GM12864 (cell line): ENCODE measurements around the gene GGA2.
A peak's percentile ranks its signal among the peaks of the same experiment; 100 is the strongest.

Source experiments
- DNase-seq: peaks from one replicate; pipeline ENCODE4 v3.0.0-alpha.2; 2011; ENCODE audit warnings: low read depth
- H3K4me3 ChIP-seq: 2 replicates; pipeline ENCODE4 v1.5.1; 2011; ENCODE audit warnings: mild to moderate bottlenecking, low read depth, low read length, control low read depth
- CTCF ChIP-seq: IDR thresholded peaks from 2 replicates; pipeline ENCODE4 v1.5.1; 2011; ENCODE audit warnings: low read depth, mild to moderate bottlenecking, moderate library complexity, low read length, control low read depth, inconsistent platforms; ENCODE audit errors: missing control alignments

Gene GGA2

GRCh38 chr16:23523876-23524385 is 13.6 kb upstream of the GGA2 start:
- no peak for TF ChIP-seq CTCF
- H3K4me3 ChIP-seq, result no peak overlapping the region
- DNase-seq, result no peak

- TF ChIP-seq CTCF, result no peak
- DNase-seq, result no peak
- no peak overlapping the region for H3K4me3 ChIP-seq
Measured at GRCh38 chr16:23523321-23523720, 13.0 kb upstream of the GGA2 start.

- TF ChIP-seq CTCF, result no peak
- H3K4me3 ChIP-seq, result no peak overlapping the region
- DNase-seq, result no peak
Measured at GRCh38 chr16:23521965-23522364, 11.7 kb upstream of the GGA2 start.

DNA sequence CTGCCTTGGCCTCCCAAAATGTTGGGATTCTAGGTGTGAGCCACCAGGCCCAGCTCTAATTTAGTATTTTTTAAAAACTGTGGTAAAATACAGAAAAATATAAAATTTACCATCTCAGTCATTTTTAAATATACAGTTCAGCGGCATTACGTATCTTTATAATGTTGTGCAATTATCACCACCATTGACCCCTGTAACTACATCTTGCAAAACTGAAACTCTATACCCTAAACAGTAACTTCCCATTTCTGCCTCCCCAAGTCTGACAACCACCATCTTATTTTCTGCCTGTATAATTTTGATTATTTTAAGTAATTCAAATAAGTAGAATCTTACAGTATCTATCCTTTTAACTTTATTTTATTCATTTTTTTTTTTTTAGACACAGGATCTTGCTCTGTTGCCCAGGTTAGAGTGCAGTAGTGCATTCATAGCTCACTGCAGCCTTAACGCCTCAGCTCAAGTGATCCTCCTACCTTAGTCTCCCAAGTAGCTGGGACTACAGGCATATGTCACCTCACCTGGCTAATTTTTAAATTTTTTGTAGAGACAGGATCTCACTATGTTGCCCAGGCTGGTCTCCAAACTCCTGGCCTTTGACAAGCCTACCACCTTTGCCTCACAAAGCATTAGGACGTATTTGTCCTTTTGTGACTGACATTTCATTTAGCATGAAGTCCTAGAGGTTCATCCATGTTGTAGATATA is 10.9 kb upstream of the GGA2 start:
- DNase-seq, result no peak

GRCh38 chr16:23520500-23520899 is 10.2 kb upstream of the GGA2 start:
- TF ChIP-seq CTCF, result no peak
- H3K4me3 ChIP-seq, result no peak overlapping the region
- DNase-seq, result no peak

More for the DNA sequence above, 10.9 kb upstream of the GGA2 start:
- no peak for TF ChIP-seq CTCF
- no peak overlapping the region for H3K4me3 ChIP-seq

- H3K4me3 ChIP-seq, result no peak overlapping the region
- TF ChIP-seq CTCF, result no peak
- DNase-seq, result no peak
Measured at GRCh38 chr16:23519282-23519681, 9.0 kb upstream of the GGA2 start.

GRCh38 chr16:23518435-23518891 is 8.2 kb upstream of the GGA2 start:
- DNase-seq, result peak; percentile 76
- no peak overlapping the region for H3K4me3 ChIP-seq
- TF ChIP-seq CTCF, result no peak
